ENCODE results near the gene SLC12A5.
"Not testable (repeated sequence)": the region's sequence is repeated elsewhere in the genome, so short reads cannot be mapped to it uniquely, and the experiment has no call there.

The SLC12A5 gene

DNA sequence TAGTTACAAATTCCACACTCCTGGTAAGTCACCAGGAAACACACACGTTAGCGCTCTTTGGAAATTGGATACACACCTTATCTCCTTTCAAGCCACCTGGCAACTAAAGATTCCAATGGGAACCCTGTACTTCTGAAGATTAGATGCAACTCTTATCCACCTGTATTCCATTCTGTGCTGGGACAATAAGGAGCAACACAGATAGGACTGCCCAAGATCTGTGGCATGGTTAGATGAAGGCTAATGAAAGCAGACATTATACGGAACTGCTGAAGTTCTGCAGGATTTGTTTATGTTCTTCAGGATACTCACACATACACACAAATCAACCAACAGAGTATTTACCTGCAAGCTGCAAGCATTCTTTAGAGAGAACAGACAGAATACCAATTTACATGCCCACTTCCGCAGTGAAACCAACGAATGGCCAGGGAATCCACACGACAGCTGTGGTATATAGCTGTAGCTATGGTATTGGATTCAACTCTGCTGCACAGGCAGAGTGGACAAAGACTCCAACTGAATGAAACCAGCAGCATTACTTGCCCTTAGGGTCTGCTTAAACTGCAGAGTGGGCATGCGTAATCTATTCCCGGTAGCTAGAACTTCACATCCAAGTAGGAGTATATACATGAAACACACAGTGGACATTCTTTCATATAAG is 48.8 kb downstream of the SLC12A5 start:
- no peak for DNase-seq (ENCODE audit: low read depth in 3 of 3)

DNA sequence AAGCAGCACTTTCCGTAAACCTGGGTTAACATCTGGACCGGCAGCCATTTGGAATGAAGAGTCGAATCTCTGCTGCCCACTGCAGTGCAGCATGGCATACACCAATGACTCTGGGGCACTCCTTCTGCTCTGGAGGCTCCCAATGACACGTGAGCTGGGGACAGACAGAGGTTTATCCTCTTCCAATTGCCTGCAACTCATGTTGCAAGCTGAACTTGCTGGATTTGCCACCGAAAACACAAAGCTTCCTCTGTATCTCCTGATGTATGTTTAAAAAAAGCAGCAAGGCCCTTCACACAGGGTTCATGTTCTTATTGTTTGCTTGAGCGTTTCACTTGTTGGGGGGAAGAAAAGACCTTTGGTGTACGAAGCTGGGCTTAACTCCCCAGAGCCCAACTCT is 49.9 kb downstream of the SLC12A5 start:
- DNase-seq (ENCODE audit: low read depth in 3 of 3): no peak

DNA sequence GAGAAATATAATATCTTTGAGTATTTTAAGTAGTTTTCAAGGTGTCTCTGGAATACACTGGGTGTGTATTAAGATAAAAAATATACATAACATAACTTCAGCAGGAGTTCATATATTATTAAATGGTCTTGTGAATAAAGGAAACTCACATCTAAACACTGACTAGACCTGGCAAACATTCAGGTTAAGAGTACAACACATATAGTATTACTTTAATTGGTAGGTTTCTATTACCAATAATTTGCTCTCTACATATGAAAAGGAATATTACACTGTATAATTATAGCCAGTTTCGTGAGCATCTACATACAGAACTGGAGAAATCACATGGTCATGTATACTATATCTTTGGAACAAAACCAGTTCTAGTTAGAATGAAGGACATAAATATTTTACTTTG is 52.1 kb downstream of the SLC12A5 start:
- DNase-seq (ENCODE audit: low read depth in 3 of 3): no peak

DNA sequence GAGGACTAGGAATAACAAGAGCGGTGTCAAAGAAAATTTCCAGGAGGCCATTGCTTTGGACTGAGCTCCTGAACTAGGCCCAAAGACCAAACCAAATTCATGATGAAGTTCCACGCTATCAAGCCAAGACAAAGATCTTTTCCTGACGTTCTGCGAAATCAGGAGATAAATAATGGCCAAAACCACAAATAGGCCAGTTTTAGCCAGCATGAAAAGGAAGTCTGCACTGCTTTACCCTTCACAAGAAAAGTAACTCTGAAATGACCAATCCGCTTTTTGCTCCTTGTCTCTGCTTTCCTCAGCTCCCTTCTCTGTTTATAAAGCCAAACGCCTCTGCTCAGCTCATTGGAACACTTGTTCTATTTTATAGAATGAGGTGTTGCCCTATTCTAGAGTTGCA is 54.1 kb downstream of the SLC12A5 start:
- no peak for DNase-seq (ENCODE audit: low read depth in 3 of 3)

DNA sequence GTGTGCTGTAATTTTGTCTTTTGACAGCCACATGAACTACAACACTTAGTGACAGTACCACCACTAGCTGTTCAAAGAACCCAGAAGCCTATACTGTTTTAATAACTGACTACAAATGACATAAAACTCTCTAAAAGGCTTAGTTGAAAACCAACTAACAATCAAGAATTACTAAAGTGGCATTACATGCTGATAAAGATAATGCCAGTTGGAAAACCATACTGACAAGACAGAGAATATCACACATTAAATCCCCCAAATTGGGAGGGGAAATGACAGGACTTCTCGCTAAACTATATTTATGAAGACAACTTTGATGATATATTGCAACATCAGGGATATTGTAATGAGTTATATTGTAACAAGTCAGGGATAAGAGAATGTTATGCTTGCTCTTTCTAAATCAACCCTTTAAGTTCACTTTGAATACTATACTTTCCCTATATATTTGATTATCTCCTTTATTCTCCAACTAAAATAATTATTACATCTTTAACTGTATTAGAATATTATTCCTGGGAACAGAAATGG is 54.6 kb downstream of the SLC12A5 start:
- DNase-seq (ENCODE audit: low read depth in 3 of 3): no peak

DNA sequence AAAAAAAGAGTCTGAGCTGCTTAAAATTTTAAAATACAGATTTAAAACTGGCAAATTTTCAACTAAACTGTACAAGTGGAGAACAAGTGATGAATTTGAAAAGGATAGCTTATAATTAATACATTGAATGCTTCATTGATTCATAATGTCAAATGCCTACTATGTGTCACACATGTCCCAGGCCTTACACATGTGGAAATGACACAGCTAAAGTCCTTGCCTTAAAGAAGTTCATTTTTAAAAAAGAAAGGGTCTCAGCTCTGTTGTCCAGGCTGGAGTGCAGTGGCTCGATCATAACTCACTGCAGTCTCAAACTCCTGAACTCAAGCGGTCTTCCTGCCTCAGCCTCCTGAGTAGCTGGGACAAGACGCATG is 55.8 kb downstream of the SLC12A5 start:
- no peak for DNase-seq (ENCODE audit: low read depth in 3 of 3)

DNA sequence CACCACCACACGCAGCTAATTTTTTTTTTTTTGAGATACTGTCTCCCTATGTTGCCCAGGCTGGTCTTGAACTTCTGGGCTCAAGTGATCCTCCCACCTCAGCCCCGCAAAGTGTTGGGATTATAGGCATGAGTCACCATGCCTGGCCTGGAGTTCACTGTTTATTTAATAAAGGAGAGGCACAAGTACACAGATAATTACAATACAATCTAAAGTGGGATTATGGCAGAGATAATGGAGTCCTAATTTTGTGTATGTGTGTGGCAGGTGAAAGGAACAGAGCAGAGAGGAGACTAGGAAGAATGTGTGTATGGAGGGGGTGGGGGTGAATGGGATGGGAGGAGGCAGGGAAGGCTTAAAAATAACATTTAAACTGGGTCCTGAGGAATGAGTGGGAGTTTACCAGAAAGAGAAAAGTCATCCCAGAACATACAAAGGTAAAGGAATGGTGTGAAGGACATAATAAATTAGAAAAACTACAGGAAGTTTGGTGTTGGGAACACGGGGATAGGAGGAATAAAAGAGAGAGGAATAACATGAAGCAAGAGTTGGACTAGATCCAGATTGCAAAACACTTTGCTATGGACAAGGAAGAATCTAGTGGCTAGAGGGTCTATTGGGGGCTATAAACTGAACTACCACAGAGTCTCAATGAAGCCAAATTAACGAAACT is 56.3 kb downstream of the SLC12A5 start:
- no peak for DNase-seq (ENCODE audit: low read depth in 3 of 3)

DNA sequence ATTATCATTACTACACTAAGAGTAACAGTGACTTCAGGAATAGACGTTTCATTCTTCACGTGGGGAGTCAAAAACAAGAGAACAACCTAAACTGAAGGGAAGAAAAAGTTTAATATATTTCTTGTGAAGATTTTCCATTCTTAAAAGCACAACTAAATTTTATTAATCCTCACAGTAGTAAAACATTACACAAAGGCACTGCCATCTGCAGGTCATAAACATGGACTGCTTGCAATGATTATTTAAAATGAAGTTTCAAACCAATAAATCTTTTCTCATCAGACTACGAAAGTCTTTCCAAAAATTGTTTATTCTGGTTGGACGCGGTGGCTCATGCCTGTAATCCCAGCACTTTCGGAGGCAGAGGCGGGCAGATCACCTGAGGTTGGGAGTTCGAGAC is 58.1 kb downstream of the SLC12A5 start:
- DNase-seq (ENCODE audit: low read depth in 3 of 3): no peak

DNA sequence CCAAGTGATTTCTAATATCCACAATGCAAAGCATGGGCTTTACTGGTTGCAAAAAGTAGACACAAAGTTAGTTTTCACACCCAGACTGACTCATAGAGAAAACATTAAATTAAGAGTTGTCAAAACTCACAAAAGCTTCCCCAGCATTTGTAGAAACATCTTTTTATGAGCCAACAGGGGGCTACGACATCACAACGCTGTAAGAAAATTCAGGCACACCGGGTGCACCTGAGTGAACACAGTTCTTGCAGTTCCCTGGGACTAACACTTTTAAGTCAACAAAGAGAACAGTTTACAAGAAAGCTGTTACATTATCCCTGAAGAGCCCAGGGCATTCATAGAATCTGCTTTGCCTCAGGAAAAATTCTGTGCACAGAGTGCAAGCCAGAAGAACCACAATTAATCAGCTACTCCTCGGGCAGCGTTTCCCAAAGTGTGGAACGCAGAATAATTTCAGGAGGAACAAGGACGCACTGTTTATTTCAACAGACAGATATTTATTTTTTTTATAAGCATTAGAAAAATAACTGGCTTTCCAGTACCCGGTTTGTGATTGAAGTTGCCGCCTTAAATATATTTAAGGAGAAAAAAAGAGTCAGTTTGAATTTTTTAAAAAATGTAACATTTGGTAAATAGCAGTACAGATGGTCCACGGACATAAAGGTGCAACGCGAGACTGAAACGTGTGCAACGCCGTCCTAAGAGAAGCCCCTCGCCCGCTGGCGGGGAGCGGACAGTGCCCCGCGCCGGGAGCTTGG is 59.6 kb downstream of the SLC12A5 start:
- no peak for DNase-seq (ENCODE audit: low read depth in 3 of 3)

DNA sequence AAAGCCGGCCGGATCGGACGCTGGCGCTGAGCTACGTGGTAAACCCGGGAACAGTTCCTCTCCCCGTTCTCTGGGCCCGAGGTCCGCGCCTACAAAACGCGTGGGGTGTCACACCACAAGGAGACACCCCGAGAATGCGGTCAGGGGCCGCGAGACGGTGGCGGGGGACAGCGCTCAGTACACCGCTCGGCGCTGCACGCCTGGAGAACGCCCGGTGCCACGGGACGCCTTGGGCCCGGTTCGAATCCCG is 60.1 kb downstream of the SLC12A5 start:
- DNase-seq (ENCODE audit: low read depth in 3 of 3): peak in 2 of 3 experiments; percentile 39 to 64

DNA sequence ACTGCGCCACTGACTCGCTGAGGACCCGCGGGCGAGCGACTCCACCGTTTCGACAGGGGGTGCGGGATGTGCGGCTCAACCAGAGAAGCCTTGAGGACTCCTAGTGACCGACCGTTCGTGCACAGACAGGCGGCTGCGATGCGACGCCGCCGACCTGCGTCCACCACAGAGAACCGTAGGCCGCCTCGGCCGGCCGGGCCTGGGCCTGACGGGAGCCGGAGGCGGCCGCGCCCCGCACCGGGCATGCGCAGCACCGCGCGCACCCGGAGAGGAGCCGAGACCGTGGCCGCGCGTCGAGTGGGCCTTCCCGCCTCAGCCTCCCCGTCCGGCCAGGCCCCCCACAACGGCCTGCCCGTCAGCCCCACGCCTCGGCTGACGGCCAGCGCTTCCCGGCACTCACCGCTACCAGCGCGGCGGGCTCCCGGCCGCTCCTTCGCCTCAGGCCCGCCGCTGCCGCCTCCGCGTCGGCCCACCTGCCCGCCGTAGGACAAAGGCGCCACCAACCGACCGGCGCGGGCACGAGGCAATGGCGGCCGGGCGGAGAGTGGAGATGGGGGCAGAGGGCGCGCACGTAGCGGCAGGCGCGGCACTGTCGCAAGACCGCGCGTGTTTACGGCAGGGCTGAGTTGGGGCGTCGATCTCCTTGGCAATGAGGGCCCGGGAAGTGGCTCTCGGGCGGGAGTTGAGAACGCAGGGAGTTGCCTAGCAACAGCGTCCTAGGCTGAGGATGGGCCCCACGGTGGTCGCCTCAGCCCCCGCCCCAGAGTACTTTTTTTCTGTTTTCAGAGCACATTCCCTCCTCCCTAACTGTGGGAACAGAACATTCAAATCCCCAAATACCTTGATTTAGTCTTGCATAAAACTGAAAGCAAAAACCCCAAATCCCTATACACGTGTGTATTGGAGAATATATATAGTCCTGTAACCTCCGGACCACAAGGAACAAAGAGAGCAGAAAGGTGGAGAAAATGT is 60.7 kb downstream of the SLC12A5 start, which contains the start of gene NCOA5:
TSS of gene NCOA5 (minus strand) at position 546 of the 972 bp plus-strand sequence. CDS start 10,538 bp downstream, outside the sequence.
- DNase-seq (ENCODE audit: low read depth in 3 of 3): peak; percentile 90 to 94 (median 94)

DNA sequence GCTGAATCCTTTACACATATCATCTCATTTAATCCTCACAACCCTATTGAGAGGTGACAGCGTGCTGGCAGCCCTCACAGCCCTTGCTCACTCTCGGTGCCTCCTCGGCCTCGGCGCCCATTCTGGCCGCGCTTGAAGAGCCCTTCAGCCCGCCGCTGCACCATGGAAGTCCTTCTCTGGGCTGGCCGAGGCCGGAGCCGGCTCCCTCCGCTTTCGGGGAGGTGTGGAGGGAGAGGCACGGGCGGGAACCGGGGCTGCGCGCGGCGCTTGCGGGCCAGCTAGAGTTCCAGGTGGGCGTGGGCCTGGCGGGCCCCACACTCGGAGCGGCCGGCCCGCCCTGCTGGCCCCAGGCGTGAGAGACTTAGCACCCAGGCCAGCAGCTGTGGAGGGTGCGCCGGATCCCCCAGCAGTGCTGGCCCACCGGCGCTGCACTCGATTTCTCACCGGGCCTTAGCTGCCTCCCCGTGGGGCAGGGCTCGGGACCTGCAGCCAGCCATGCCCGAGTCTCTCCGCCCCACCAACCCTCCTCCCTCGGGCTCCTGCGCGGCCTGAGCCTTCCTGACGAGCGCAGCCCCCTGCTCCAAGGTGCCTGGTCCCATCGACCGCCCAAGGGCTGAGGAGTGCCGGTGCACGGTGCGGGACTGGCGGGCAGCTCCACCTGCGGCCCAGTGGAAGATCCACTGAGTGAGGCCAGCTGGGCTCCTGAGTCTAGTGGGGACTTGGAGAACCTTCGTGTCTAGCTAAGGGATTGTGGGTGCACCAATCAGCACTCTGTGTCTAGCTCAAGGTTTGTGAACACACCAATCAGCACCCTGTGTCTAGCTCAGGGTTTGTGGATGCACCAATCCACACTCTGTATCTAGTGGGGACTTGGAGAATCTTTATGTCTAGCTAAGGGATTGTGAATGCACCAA is 62.9 kb downstream of the SLC12A5 start:
- not testable (repeated sequence) for DNase-seq (ENCODE audit: low read depth in 3 of 3)

DNA sequence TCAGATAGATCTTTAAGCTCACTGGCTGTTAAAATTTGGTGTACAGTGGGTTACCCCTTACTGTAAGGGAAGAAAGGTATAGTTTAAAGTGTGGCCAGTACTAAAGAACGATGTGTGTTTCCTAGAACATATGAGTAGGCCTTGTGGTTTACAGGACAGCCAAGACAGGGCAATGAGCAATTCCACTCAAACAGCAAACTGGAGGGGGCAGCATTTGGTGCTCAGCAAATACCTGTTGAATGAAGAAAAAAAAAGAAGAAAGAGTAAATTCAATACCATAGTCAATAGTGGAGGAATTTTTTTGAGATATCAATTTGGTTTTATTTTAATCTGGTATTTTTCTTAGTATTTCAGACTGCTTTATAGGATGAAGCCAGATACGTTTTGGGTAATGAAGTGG is 64.5 kb downstream of the SLC12A5 start:
- no peak for DNase-seq (ENCODE audit: low read depth in 3 of 3)

DNA sequence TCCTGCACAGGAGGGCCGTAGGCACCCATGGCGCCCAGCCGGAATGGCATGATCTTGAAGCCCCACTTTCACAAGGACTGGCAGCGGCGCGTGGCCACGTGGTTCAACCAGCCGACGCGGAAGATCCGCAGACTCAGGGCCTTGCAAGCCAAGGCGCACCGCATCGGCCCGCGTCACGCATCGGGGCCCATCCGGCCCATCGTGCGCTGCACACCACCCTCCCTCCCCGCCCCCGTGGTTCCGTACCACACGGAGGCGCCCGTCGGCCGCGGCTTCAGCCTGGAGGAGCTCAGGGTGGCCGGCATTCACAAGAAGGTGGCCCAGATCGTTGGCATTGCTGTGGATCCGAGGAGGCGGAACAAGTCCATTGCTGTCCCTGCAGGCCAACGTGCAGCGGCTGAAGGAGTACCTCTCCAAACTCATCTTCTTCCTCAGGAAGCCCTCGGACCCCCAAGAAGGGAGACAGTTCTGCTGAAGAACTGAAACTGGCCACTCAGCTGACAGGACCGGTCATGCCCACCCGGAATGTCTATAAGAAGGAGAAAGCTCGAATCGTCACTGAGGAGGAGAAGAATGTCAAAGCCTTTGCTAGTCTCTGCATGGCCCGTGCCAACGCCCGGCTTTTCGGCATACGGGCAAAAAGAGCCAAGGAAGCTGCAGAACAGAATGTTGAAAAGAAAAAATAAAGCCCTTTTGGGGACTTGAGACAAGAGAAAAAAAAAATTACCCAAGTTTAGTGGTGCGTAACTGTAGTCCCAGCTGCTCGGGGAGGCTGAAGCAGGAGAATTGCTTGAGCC is 70.7 kb downstream of the SLC12A5 start:
- no peak for DNase-seq (ENCODE audit: low read depth in 3 of 3)

DNA sequence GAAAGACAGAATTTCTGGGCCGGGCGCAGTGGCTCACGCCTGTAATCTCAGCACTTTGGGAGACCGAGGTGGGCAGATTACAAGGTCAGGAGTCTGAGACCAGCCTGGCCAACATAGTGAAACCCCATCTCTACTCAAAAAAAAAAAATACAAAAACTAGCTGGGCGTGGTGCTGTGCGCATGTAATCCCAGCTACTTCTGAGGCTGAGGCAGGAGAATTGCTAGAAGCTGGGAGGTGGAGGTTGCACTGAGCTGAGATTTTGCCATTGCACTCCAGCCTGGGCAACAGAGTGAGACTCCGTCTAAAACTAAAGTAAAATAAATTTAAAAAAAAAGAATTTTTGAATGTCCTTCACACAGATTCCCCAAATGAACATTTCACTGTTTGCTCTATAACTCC is 71.4 kb downstream of the SLC12A5 start:
- not testable (repeated sequence) for DNase-seq (ENCODE audit: low read depth in 3 of 3)

DNA sequence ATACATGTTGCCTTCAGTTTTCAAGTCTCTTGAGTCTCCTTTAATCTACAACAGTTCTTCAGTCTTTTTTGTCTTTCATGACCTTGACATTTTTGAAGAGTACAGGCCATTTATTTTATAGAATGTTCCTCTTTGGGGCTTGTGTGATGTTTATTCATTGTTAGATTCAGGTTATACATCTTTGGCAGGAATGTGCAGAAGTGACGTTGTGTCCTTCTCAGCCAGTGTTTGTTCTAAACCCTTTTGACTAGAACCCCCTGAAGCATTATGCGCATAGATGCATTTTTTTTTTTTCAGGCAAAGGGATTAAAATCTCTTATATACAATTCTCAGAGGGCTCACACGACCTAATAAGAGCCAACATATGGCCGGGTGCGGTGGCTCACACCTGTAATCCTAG is 72.0 kb downstream of the SLC12A5 start:
- no peak for DNase-seq (ENCODE audit: low read depth in 3 of 3)

DNA sequence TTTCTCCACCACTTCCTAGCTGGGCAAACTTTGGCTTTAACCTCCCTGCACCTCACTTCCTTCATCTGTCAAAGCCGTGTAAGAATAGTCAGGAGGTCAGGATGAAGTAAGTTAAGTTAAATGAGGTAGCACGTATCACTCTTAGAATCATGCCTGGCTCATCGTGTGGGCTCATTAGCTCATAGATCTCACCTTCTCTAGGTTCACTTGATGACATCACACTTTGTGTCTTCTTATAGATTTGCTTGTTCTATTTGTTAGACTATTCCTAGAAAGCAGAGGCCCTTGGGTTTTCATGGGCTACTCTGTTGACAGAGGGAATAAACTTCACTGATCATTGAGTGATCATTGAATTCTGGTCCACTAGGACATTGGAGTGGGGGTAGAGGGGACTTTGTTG is 72.9 kb downstream of the SLC12A5 start:
- no peak for DNase-seq (ENCODE audit: low read depth in 3 of 3)

DNA sequence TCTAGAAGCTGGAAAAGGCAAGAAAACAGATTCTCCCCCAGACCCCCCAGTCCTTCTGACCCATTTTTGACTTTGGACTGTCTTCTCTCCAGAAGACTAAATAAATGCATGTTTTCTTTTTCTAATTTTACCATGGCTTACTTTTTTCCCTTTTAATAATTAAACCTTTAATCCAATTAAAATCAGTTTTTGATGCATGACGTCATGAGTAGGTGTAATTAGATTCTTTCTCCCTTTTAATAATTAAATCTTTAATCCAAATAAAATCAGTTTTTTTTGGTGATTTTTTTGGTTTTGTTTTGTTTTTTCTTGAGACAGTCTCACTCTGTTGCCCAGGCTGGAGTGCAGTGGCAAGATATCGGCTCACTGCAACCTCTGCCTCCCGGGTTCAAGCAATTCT is 73.9 kb downstream of the SLC12A5 start:
- DNase-seq (ENCODE audit: low read depth in 3 of 3): no peak

DNA sequence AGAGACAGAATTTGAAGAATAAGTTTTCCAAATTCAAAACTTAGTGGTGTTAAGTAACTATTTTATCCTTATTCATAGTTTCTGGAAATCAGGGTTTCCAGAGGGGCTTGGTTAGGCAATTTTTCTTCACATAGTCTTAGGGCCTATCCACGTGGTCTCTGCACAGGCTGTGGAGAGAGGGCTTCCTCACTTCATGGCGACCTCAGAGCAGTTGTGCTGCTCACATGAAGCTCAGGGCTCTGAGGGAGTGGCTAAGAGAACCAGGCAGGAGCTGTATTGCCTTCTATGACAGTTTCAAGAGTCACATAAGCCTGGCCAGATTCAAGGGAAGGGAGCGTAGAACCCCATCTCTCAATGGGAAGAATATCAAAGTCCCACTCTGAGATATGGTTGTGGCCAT is 75.2 kb downstream of the SLC12A5 start:
- DNase-seq (ENCODE audit: low read depth in 3 of 3): no peak

DNA sequence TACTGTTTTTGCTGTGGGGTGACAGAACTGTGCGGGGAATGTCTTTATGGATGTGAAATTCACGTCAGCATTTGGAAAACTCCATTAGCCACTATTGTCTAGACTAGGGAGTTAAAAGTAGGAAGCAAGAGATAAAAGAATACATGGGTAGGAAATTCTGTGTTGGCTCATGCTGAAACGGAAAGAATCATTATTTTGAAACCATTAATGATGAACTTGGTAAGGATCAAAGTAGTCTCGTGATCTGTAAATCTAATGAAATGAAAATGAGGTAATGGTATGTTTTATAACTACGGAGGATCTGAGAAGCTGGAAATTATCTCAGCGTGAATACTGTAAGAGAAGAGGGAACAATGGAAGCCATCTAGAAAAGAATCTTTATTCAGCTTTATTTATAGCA is 78.0 kb downstream of the SLC12A5 start:
- no peak for DNase-seq (ENCODE audit: low read depth in 3 of 3)

All from stimulated activated CD4-positive, alpha-beta T cell treated with anti-CD3 and anti-CD28 coated beads, TNF-alpha, amount 100 ng/mL, for 24 hours (primary cell).